ENCODE measurements around the gene NPAS3.

- no peak for TF ChIP-seq KLF10 (tag by site-specific recombination; IDR thresholded peaks at IDR 0.05)
- TF ChIP-seq HOXC10 (CRISPR knock-in tag; IDR thresholded peaks at IDR 0.05) = no peak
These were observed 481.5 kb downstream of the NPAS3 start for GRCh38 chr14:33420051-33420627.
